GF-D8 (cell line): ENCODE results near the gene ABTB2.
"Not testable (repeated sequence)": the region's sequence is repeated elsewhere in the genome, so short reads cannot be mapped to it uniquely, and the experiment has no call there.

Experiments
- DNase-seq: peaks from one replicate; lab custom pipeline; 2025; lab: John Stamatoyannopoulos, UW

ABTB2 gene

DNA sequence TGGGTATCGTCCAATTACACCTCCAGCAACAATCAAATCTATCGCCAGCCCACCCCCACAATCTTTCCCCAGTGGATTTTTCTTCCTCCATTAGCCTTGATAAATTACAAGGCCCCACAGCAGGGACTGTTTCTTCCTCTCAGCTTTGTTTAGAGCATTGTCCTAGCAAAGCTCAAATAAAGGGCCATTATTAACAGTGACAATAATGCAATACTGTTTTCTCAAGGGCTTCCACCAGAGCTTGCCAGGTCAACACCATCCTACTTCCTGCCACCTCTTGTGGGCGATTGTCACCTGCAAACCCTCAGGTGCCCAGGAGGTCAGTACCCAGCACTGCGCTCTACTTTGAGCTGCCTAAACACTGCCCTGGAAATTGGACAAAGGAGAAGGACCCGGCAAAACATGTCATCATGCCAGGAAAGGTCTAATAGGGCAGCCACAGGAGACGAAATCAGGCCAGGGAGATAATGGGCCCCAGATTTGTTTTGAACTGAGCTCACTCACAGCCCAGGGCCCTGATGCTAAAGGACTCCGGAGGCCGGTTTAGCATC, 95.2 kb downstream of the ABTB2 start:
- DNase-seq: no peak

DNA sequence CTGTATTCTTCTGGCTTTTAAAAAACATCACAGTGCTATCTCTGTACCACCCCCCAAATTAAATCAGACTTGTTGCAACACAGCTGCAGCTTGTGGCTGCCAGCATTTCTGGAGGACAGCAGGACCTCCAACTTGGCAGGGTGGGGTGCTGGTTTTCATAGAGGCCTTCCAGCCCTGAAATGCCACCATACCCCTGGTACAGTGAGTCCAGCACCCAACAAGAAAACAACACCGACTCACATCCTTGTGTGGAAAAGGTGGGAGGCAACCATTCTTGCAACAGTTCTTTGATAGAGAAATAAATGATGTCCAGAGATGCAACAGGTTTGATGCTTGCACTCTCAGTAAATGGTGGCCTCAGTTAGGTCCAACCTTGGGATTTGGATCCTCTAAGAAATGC, 96.0 kb downstream of the ABTB2 start:
- no peak for DNase-seq

GRCh38 chr11:34261095-34261494, 96.7 kb downstream of the ABTB2 start:
- DNase-seq: no peak

DNA sequence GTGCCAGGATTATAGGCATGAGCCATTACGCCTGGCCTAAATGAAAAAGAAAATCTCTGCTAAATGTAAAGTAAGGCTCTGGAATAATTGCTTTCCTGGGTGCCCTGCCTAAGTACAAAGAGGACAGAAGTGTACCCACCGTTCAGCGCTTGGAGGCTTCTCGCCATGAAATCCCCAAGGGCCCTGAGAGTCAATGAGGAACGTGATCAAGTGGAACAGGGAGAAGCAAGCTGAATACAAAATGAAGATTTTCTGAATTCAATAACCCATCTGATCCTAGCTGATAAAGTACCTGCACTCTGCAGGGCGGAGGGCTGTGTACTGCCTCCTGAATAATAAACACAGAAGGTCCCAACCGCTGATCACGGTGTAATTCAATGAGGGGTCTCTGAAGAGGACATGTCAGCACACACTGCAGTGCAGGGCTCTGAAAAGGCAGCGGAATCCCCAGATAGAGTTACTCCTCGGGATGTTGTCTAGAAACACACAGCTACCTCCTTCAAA, 97.7 kb downstream of the ABTB2 start:
- no peak for DNase-seq

DNA sequence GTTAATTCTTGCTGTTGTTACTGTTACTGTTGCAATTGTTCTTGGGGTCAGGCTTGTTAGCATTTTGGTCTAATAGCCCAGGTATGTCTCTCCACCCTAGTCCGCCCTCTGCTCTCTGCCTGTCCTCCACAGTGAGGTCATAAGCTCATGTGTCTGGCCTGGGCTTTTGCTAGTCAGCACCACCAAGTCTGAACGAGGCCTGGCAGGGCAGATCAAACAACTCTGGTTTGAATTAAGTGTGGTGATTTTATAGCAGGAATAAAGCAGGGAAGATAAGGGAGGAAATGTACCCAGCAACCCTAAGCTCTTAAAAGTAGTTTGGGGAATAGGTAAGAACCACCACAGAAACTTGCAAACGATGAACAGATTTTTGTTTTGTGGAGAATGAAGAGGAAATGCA, 98.7 kb downstream of the ABTB2 start:
- DNase-seq: no peak

DNA sequence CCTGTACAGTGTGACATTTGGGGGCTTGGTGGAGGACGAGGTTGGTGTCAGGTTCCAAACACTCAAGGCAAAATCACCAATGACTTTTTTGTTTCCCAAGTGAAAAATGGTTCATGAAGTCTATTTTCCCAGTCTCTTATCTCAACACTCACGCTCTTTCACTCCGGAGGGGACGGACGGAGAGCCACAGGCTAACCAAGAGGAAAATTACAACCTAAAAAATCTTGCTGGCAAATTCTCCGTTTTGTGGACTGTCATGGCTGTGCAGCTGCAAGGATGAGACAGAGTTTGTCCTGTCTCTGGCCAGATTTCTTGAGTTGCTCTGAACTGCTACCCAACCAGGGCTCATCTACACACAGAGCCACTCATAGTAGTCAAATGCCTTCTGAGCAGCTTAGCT, 101.2 kb downstream of the ABTB2 start:
- DNase-seq: no peak

- DNase-seq: no peak
These were observed 101.7 kb downstream of the ABTB2 start for GRCh38 chr11:34256150-34256549.

GRCh38 chr11:34255101-34255500, 102.7 kb downstream of the ABTB2 start:
- DNase-seq: no peak

DNA sequence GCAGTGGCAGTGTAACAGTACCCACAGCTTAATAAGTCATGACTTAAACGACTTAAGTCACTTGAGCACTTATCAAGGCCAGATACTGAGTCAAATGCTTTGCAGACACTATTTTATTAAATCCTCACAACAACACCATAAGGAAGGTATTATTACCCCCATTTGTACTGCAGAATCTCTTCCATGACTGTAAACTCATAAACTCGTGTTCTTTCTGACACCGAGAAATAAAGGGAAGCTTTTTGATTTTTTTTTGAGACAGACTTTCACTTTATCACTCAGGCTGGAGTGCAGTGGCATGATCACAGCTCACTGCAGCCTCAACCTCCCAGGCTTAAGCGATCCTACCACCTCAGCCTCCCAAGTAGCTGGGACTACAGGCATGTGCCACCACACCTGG, 103.8 kb downstream of the ABTB2 start:
- DNase-seq: no peak

- no peak for DNase-seq
These were observed 105.2 kb downstream of the ABTB2 start for GRCh38 chr11:34252651-34253050.

GRCh38 chr11:34252015-34252414, 105.8 kb downstream of the ABTB2 start:
- DNase-seq: no peak

- no peak for DNase-seq
These were observed 106.2 kb downstream of the ABTB2 start for GRCh38 chr11:34251589-34251980.

- no peak for DNase-seq
These were observed 106.8 kb downstream of the ABTB2 start for GRCh38 chr11:34250732-34251588.

DNA sequence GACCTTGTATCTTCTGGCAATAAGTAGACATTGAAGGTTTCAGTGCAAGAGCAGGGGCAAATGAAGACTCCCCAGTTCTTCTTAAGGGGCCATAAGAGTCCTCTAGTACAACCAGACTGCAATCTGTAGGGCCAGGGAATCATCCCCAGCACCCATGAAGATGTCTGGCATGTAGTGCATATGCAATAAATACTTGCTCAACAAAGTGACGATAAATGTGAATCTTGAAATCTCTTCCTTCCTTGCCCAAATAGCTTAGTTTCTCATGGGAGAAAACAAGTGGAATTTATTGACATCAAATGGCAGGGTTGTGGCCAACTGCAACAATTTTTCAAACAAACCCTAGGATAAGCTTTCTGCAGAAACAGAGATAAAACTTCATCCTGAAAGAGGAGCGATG, 107.6 kb downstream of the ABTB2 start:
- no peak for DNase-seq

- no peak for DNase-seq
These were observed 108.4 kb downstream of the ABTB2 start for GRCh38 chr11:34249439-34249838.

GRCh38 chr11:34246511-34246910, 111.3 kb downstream of the ABTB2 start:
- DNase-seq: not testable (repeated sequence)

DNA sequence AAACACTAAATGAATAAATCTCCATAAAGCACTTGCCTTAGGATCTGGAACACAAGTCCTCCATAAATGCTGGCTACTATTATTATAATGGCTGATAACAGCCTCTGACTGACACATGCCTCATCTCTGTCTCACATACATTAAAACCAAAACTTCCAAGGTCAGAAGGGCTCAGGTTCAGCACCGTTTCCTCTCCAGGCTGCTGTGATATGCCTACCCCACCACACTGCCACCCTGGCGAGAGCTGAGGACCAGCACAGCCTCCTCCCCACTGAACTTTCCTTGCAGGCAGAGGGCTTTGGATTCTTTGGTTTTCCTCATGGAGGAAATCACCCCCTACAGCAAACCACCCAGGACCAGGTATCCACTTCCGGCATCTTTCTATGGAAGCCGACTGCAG, 112.8 kb downstream of the ABTB2 start:
- no peak for DNase-seq

GRCh38 chr11:34243600-34244464, 114.0 kb downstream of the ABTB2 start:
- no peak for DNase-seq

GRCh38 chr11:34242037-34242625, 115.7 kb downstream of the ABTB2 start:
- DNase-seq: no peak

DNA sequence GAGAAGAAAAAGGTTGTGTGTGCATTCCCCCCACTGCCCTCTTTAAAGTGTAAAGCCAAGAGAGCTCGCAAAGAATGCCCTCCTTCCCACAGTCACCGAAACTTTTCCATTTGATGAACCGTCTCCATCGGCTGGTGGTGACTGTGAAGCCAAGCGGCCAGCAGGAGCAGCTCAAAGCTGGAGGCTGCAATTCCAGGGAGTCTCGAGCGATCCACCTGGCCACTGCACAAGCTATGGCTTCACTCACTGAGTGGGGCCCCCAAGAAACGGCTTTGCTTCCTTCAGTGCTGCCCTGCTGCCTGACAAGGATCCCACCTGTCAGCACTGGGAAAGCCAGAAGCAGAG, 117.7 kb downstream of the ABTB2 start:
- DNase-seq: no peak

DNA sequence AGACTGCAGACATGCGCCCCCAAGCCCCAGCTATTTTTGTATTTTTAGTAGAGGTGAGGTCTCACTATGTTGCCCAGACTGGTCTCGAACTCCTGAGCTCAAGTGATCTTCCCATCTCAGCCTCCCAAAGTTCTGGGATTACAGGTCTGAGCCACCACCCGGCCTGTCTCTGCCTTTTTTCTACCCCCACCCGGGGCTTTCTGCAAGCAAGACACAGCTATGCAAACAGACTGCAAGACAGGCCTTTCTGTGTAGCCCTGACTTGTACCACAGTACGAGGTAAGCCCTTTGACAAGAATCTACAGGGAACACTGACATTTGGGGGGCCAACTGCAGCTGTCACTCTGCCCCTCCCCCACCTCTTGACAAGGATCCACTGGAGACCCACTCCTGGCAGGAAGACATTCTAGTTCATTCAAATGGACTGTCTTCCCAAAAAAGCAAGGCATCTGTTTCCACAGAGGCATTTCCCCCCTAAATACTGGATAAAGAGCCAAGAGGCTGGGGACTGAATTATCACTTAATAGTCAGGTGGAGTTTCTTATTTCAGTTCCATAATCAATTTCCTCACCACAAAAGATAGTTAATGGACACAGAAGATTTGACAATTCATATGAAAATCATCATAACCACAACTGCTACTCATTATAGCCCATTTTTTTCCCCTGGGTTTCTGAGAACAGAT, 118.2 kb downstream of the ABTB2 start:
- no peak for DNase-seq

- DNase-seq: no peak
These were observed 118.8 kb downstream of the ABTB2 start for GRCh38 chr11:34238966-34239365.
